Smooth muscle cell of the coronary artery (primary cell): Measurements from ENCODE around the gene GH2. TPM values are rescaled to one million over a fixed set of nuclear protein-coding genes. Genes with fewer than 3 reads are reported as not detected.

Experiments used
- total RNA-seq: library from RNA; depleted of rRNA; stranded (reverse); fragments of >200 nt; gene quantifications from 2 replicates; pipeline ENCODE4 v1.2.3, GENCODE V29; 2014; ENCODE audit warnings: low replicate concordance

Gene GH2
- total RNA-seq, result not detected in 2 replicates

GRCh38 chr17:63881935-63882601 is at the start of gene GH2:
Gene GH2, minus strand, starts transcription at chr17:63881944. Its CDS starts 143 bp downstream, at chr17:63881801.

DNA sequence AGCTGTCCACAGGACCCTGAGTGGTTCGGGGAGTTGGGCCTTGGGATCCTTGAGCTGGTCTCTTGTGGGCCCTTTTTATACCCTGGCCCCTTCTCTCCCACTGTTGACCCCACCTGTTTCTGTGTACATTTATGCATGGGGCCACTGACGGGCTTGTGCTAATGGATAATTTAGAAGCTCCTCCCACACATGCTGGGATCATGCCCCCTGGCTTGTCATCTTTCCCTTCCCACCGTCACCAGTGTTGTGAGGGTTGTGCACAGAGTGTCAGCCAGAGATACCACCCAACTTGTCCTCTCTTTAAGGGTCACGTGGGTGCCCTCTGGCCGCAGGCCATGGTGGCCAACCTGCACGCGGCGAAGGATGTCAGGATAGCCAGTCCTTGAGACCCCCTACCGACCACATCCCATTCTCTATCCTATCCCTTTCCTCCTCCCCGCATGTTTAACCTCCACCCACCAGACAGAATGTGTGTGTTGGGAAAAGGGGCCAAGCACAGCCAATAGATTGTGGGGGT is 37.1 kb upstream of the GH2 start, which contains the start of gene GH1:
Gene GH1, minus strand, starts transcription at position 51 of the 517 bp plus-strand sequence. CDS start 63 bp downstream, outside the sequence.

GRCh38 chr17:63911041-63911635 is 29.4 kb upstream of the GH2 start, which contains the start of gene CSHL1:
Gene CSHL1, minus strand, starts transcription at chr17:63911258. Its CDS starts 62 bp downstream, at chr17:63911196.

GRCh38 chr17:63896524-63897354 is 15.0 kb upstream of the GH2 start, which contains the start of gene CSH1:
Gene CSH1, minus strand, starts transcription at chr17:63896574. Its CDS starts 63 bp downstream, at chr17:63896511.

GRCh38 chr17:63873577-63873976 is 8.2 kb downstream of the GH2 start, which contains the start of gene CSH2:
Gene CSH2, minus strand, starts transcription at chr17:63873677. Its CDS starts 63 bp downstream, at chr17:63873614.

GRCh38 chr17:63842540-63843386 is 39.0 kb downstream of the GH2 start, which contains the start of gene SMARCD2:
Gene SMARCD2, minus strand, starts transcription at chr17:63842685. Its CDS starts 11 bp downstream, at chr17:63842674.

Other genes starting within 250 kb of the GH2 start
- gene LIMD2, start 181.8 kb downstream of the GH2 start, total RNA-seq, result 1.1 and 7.4 TPM in 2 replicates
- 14.0 and 22.5 TPM in 2 replicates for gene STRADA, start 140.1 kb downstream of the GH2 start, total RNA-seq
- 59.0 and 97.6 TPM in 2 replicates for gene CCDC47, start 108.3 kb downstream of the GH2 start, total RNA-seq
- 53.7 and 57.8 TPM in 2 replicates for gene DDX42, start 107.8 kb downstream of the GH2 start, total RNA-seq
- gene PSMC5, start 54.5 kb downstream of the GH2 start, total RNA-seq, result 96.3 and 113 TPM in 2 replicates
- 61.0 and 70.8 TPM in 2 replicates for gene FTSJ3, start 54.3 kb downstream of the GH2 start, total RNA-seq
- 75.8 and 83.0 TPM in 2 replicates for gene SMARCD2, start 39.3 kb downstream of the GH2 start, total RNA-seq
- gene CSH2, start 8.3 kb downstream of the GH2 start, total RNA-seq, result not detected in 2 replicates
- not detected in 2 replicates for gene CSH1, start 14.6 kb upstream of the GH2 start, total RNA-seq
- gene CSHL1, start 29.3 kb upstream of the GH2 start, total RNA-seq, result not detected in 2 replicates
- gene GH1, start 36.9 kb upstream of the GH2 start, total RNA-seq, result not detected in 2 replicates
- gene CD79B, start 50.4 kb upstream of the GH2 start, total RNA-seq, result 1.8 TPM in 1 of 2 replicates, not detected in the other
- not detected in 2 replicates for gene SCN4A, start 91.0 kb upstream of the GH2 start, total RNA-seq
- gene PRR29, start 116.4 kb upstream of the GH2 start, total RNA-seq, result 0.15 and 0.70 TPM in 2 replicates
- 1.8 and 7.6 TPM in 2 replicates for gene ICAM2, start 138.7 kb upstream of the GH2 start, total RNA-seq
- 4.7 and 14.5 TPM in 2 replicates for gene ERN1, start 248.2 kb upstream of the GH2 start, total RNA-seq